ENCODE results near the gene DDO. TPM values are rescaled to one million over a fixed set of nuclear protein-coding genes. Genes with fewer than 3 reads are reported as not detected.

DDO gene
- total and polyA plus RNA-seq, 2 of the 8 experiments (the other 6 are each of a cell fraction or from before 2014, with no cell fraction given), result not detected

DNA sequence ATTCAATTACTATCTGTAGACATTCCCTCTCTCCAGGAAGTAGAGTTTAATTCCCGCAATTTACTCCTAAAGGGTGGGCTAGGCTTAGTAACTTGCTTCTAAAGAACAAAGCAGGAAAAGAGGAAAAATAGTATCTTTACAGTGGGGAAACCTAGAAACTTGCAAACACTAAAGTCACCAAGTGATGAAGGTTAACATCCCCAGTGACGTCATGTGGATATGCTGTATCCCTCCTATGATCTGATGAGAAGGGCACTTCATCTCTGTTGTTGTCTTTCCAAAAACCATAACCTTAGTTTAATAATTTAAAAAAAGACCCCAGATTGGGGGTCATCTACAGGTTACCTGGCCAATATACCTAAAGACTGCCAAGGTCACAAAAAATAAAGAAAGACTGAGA is 43.8 kb upstream of the DDO start (continued):
- TF ChIP-seq, protein P1, sequence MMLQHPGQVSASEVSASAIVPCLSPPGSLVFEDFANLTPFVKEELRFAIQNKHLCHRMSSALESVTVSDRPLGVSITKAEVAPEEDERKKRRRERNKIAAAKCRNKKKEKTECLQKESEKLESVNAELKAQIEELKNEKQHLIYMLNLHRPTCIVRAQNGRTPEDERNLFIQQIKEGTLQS (IDR thresholded peaks at IDR 0.05; ENCODE audit: insufficient read depth, low read depth, low read length), result no peak
